ENCODE measurements around the gene EHBP1. TPM values are rescaled to one million over a fixed set of nuclear protein-coding genes. Genes with fewer than 3 reads are reported as not detected.

The EHBP1 gene
- total RNA-seq, 1 donor from 2014 or later = 25.6 TPM

- intact Hi-C loops (cut with micrococcal nuclease) = no loop called here
These were observed 32.9 kb upstream of the EHBP1 start for GRCh38 chr2:62672601-62673000.

GRCh38 chr2:62675062-62675461, 30.5 kb upstream of the EHBP1 start:
- Mint-ChIP-seq H3K27me3 (ENCODE audit: low read depth) (peaks cover 4% of the 10 kb centered on the region), H3K27ac (no peak overlapping the region), H3K36me3 (ENCODE audit: low read depth) (no peaks in the 10 kb centered on the region), H3K9me3 (no peaks in the 10 kb centered on the region), H3K4me3 (ENCODE audit: low read depth) (no peak overlapping the region), H3K4me1 (ENCODE audit: low read depth) (no peaks in the 10 kb centered on the region)
- intact Hi-C loops (cut with micrococcal nuclease) = no loop called here
- DNase-seq (ENCODE audit: low spot score) = no peak

More at GRCh38 chr2:62672601-62673000, 32.9 kb upstream of the EHBP1 start:
- H3K27me3 Mint-ChIP-seq (ENCODE audit: low read depth) = peaks cover 2% of the 10 kb centered on the region
- no peak for DNase-seq (ENCODE audit: low spot score)
- H3K36me3 Mint-ChIP-seq (ENCODE audit: low read depth) = no peaks in the 10 kb centered on the region
- H3K4me3 Mint-ChIP-seq (ENCODE audit: low read depth) = no peak overlapping the region
- H3K27ac Mint-ChIP-seq = no peak overlapping the region
- no peaks in the 10 kb centered on the region for H3K9me3 Mint-ChIP-seq
- H3K4me1 Mint-ChIP-seq (ENCODE audit: low read depth) = no peaks in the 10 kb centered on the region

GRCh38 chr2:62685256-62685655, 20.3 kb upstream of the EHBP1 start:
- Mint-ChIP-seq H3K36me3 (ENCODE audit: low read depth) (no peaks in the 10 kb centered on the region), H3K27me3 (ENCODE audit: low read depth) (peaks cover 32% of the 10 kb centered on the region), H3K9me3 (no peaks in the 10 kb centered on the region), H3K4me3 (ENCODE audit: low read depth) (no peak overlapping the region), H3K4me1 (ENCODE audit: low read depth) (no peaks in the 10 kb centered on the region), H3K27ac (no peak overlapping the region)
- no peak for DNase-seq (ENCODE audit: low spot score)
- intact Hi-C loops (cut with micrococcal nuclease) = no loop called here

- H3K27ac Mint-ChIP-seq = no peak overlapping the region
- no peak overlapping the region for H3K4me3 Mint-ChIP-seq (ENCODE audit: low read depth)
- intact Hi-C loops (cut with micrococcal nuclease) = no loop called here
- no peaks in the 10 kb centered on the region for H3K36me3 Mint-ChIP-seq (ENCODE audit: low read depth)
- DNase-seq (ENCODE audit: low spot score) = no peak
- H3K9me3 Mint-ChIP-seq = no peaks in the 10 kb centered on the region
- H3K4me1 Mint-ChIP-seq (ENCODE audit: low read depth) = no peaks in the 10 kb centered on the region
- H3K27me3 Mint-ChIP-seq (ENCODE audit: low read depth) = peaks cover 33% of the 10 kb centered on the region
These were observed 19.4 kb upstream of the EHBP1 start for GRCh38 chr2:62686012-62686685.

GRCh38 chr2:62687636-62688035, 17.9 kb upstream of the EHBP1 start:
- no peaks in the 10 kb centered on the region for H3K4me1 Mint-ChIP-seq (ENCODE audit: low read depth)
- H3K27me3 Mint-ChIP-seq (ENCODE audit: low read depth) = peaks cover 30% of the 10 kb centered on the region
- no peak overlapping the region for H3K4me3 Mint-ChIP-seq (ENCODE audit: low read depth)
- H3K36me3 Mint-ChIP-seq (ENCODE audit: low read depth) = no peaks in the 10 kb centered on the region
- H3K27ac Mint-ChIP-seq = no peak overlapping the region
- no peaks in the 10 kb centered on the region for H3K9me3 Mint-ChIP-seq
- no peak for DNase-seq (ENCODE audit: low spot score)
- intact Hi-C loops (cut with micrococcal nuclease) = no loop called here

GRCh38 chr2:62688771-62689170, 16.7 kb upstream of the EHBP1 start:
- intact Hi-C loops (cut with micrococcal nuclease) = no loop called here
- H3K9me3 Mint-ChIP-seq = no peaks in the 10 kb centered on the region
- no peaks in the 10 kb centered on the region for H3K36me3 Mint-ChIP-seq (ENCODE audit: low read depth)
- H3K4me3 Mint-ChIP-seq (ENCODE audit: low read depth) = no peak overlapping the region
- peaks cover 36% of the 10 kb centered on the region for H3K27me3 Mint-ChIP-seq (ENCODE audit: low read depth)
- no peak overlapping the region for H3K27ac Mint-ChIP-seq
- H3K4me1 Mint-ChIP-seq (ENCODE audit: low read depth) = no peaks in the 10 kb centered on the region
- no peak for DNase-seq (ENCODE audit: low spot score)

GRCh38 chr2:62691186-62691585, 14.3 kb upstream of the EHBP1 start:
- intact Hi-C loops (cut with micrococcal nuclease) = loop anchor here (10.0 kb wide), 1 partner anchor 786 kb away; the partner anchor contains the start of gene COMMD1
- peaks cover 35% of the 10 kb centered on the region for H3K27me3 Mint-ChIP-seq (ENCODE audit: low read depth)

GRCh38 chr2:62692225-62692624, 13.3 kb upstream of the EHBP1 start:
- no peak overlapping the region for H3K4me3 Mint-ChIP-seq (ENCODE audit: low read depth)
- no peaks in the 10 kb centered on the region for H3K9me3 Mint-ChIP-seq
- no peak for DNase-seq (ENCODE audit: low spot score)
- H3K27ac Mint-ChIP-seq = no peak overlapping the region
- H3K4me1 Mint-ChIP-seq (ENCODE audit: low read depth) = no peaks in the 10 kb centered on the region
- peaks cover 33% of the 10 kb centered on the region for H3K27me3 Mint-ChIP-seq (ENCODE audit: low read depth)
- H3K36me3 Mint-ChIP-seq (ENCODE audit: low read depth) = no peaks in the 10 kb centered on the region
- intact Hi-C loops (cut with micrococcal nuclease) = loop anchor here (10.0 kb wide), 1 partner anchor 787 kb away; the partner anchor contains the start of gene COMMD1

More at GRCh38 chr2:62691186-62691585, 14.3 kb upstream of the EHBP1 start:
- Mint-ChIP-seq H3K4me3 (ENCODE audit: low read depth) (no peak overlapping the region), H3K9me3 (no peaks in the 10 kb centered on the region), H3K4me1 (ENCODE audit: low read depth) (no peaks in the 10 kb centered on the region), H3K27ac (no peak overlapping the region), H3K36me3 (ENCODE audit: low read depth) (no peaks in the 10 kb centered on the region)
- DNase-seq (ENCODE audit: low spot score) = no peak

GRCh38 chr2:62698653-62699052, 6.9 kb upstream of the EHBP1 start:
- H3K27me3 Mint-ChIP-seq (ENCODE audit: low read depth) = peaks cover 18% of the 10 kb centered on the region
- H3K27ac Mint-ChIP-seq = no peak overlapping the region
- H3K36me3 Mint-ChIP-seq (ENCODE audit: low read depth) = no peaks in the 10 kb centered on the region
- DNase-seq (ENCODE audit: low spot score) = no peak
- H3K9me3 Mint-ChIP-seq = no peaks in the 10 kb centered on the region
- intact Hi-C loops (cut with micrococcal nuclease) = loop anchor here (10.0 kb wide), 1 partner anchor 794 kb away; the partner anchor contains the start of gene COMMD1
- no peak overlapping the region for H3K4me3 Mint-ChIP-seq (ENCODE audit: low read depth)
- no peaks in the 10 kb centered on the region for H3K4me1 Mint-ChIP-seq (ENCODE audit: low read depth)

GRCh38 chr2:62704654-62705006, 883 bp upstream of the EHBP1 start:
- DNase-seq (ENCODE audit: low spot score) = no peak
- Mint-ChIP-seq H3K9me3 (no peaks in the 10 kb centered on the region), H3K27ac (peak overlapping the region; percentile 70), H3K36me3 (ENCODE audit: low read depth) (peaks cover 10% of the 10 kb centered on the region), H3K4me1 (ENCODE audit: low read depth) (peaks cover 31% of the 10 kb centered on the region), H3K27me3 (ENCODE audit: low read depth) (peaks cover 12% of the 10 kb centered on the region), H3K4me3 (ENCODE audit: low read depth) (peak overlapping the region; percentile 85)
- intact Hi-C loops (cut with micrococcal nuclease) = loop anchor here (1.0 to 10.0 kb wide), 6 partner anchors 197 to 1560 kb away; partner anchors contain the start of genes B3GNT2, MDH1, TMEM17 and UGP2

- intact Hi-C loops (cut with micrococcal nuclease) = loop anchor here (1.0 to 10.0 kb wide), 6 partner anchors 199 to 1561 kb away; partner anchors contain the start of genes B3GNT2, MDH1, TMEM17 and UGP2
- Mint-ChIP-seq H3K4me1 (ENCODE audit: low read depth) (peaks cover 31% of the 10 kb centered on the region), H3K9me3 (no peaks in the 10 kb centered on the region), H3K4me3 (ENCODE audit: low read depth) (peak overlapping the region; percentile 85), H3K27ac (peak overlapping the region; percentile 70), H3K36me3 (ENCODE audit: low read depth) (peaks cover 10% of the 10 kb centered on the region), H3K27me3 (ENCODE audit: low read depth) (peaks cover 12% of the 10 kb centered on the region)
- DNase-seq (ENCODE audit: low spot score) = peak; percentile 16
These were observed 577 bp downstream of the EHBP1 start for GRCh38 chr2:62705859-62706720.

- no peak for DNase-seq (ENCODE audit: low spot score)
- Mint-ChIP-seq H3K9me3 (no peaks in the 10 kb centered on the region), H3K27ac (peak overlapping the region; percentile 70), H3K27me3 (ENCODE audit: low read depth) (peaks cover 12% of the 10 kb centered on the region), H3K36me3 (ENCODE audit: low read depth) (peaks cover 10% of the 10 kb centered on the region), H3K4me1 (ENCODE audit: low read depth) (peaks cover 31% of the 10 kb centered on the region), H3K4me3 (ENCODE audit: low read depth) (peak overlapping the region; percentile 85)
- intact Hi-C loops (cut with micrococcal nuclease) = loop anchor here (5.0 to 10.0 kb wide), 5 partner anchors 200 to 1562 kb away; partner anchors contain the start of genes B3GNT2, TMEM17 and UGP2
These were observed 1.4 kb downstream of the EHBP1 start for GRCh38 chr2:62706721-62707521.

Data from activated T-helper 2 cell treated with anti-CD3 and anti-CD28 coated beads, Interferon-gamma antibody, Interleukin-2, Interleukin-4, amounts not matched to agents 10 μg/mL and 5 μg/mL and 100 μg/mL, durations not matched to agents 14 hours and 24 hours and 36 hours (primary cell).